ENCODE results near the gene THOC2. TPM values are rescaled to one million over a fixed set of nuclear protein-coding genes. Genes with fewer than 3 reads are reported as not detected.

The THOC2 gene
- total RNA-seq, 3 donors from 2014 or later (not counting 1 experiment from before 2014, with no cell fraction given) = 86.9 to 114 (median 90.3) TPM

- Mint-ChIP-seq H3K27ac (no peak overlapping the region), H3K27me3 (ENCODE audit: low read depth in 2 of 2) (no peaks in the 10 kb centered on the region), H3K36me3 (no peaks in the 10 kb centered on the region), H3K4me1 (no peaks in the 10 kb centered on the region), H3K9me3 (no peaks in the 10 kb centered on the region), H3K4me3 (no peak overlapping the region)
- 80% methylated on average over 1 of the region's 2 CpGs for WGBS (ENCODE audit: insufficient coverage)
- intact Hi-C loops (cut with micrococcal nuclease) = no loop called here
- Histone ChIP-seq H3K27me3 (ENCODE audit: control insufficient read depth, insufficient read depth, low read length) (no peaks in the 10 kb centered on the region), H3K36me3 (ENCODE audit: control insufficient read depth, insufficient read depth, low read length) (no peaks in the 10 kb centered on the region), H3K4me1 (ENCODE audit: control insufficient read depth, insufficient read depth, low read length) (no peaks in the 10 kb centered on the region), H3K27ac (ENCODE audit: low read length) (no peak overlapping the region), H3K9me3 (ENCODE audit: control insufficient read depth, insufficient read depth, low read length) (no peaks in the 10 kb centered on the region), H3K4me3 (ENCODE audit: low read length) (no peak overlapping the region)
- no peak for DNase-seq
- TF ChIP-seq CTCF (IDR thresholded peaks at IDR 0.05) = no peak
- no peak for ATAC-seq
Measured at GRCh38 chrX:123749643-123750042, 16.8 kb upstream of the THOC2 start.

GRCh38 chrX:123745511-123745910, 12.7 kb upstream of the THOC2 start:
- TF ChIP-seq CTCF (IDR thresholded peaks at IDR 0.05) = no peak
- H3K4me1 Mint-ChIP-seq = no peaks in the 10 kb centered on the region
- intact Hi-C loops (cut with micrococcal nuclease) = no loop called here
- H3K27me3 ChIP-seq (ENCODE audit: control insufficient read depth, insufficient read depth, low read length) = no peaks in the 10 kb centered on the region
- H3K36me3 Mint-ChIP-seq = no peaks in the 10 kb centered on the region
- H3K9me3 Mint-ChIP-seq = no peaks in the 10 kb centered on the region
- no peak overlapping the region for H3K27ac ChIP-seq (ENCODE audit: low read length)
- no peak overlapping the region for H3K4me3 ChIP-seq (ENCODE audit: low read length)
- H3K4me3 Mint-ChIP-seq = no peak overlapping the region
- no peaks in the 10 kb centered on the region for H3K36me3 ChIP-seq (ENCODE audit: control insufficient read depth, insufficient read depth, low read length)
- DNase-seq = no peak
- no peak for ATAC-seq
- H3K27ac Mint-ChIP-seq = no peak overlapping the region
- H3K4me1 ChIP-seq (ENCODE audit: control insufficient read depth, insufficient read depth, low read length) = no peaks in the 10 kb centered on the region
- 100% methylated on average over 2 of the region's 3 CpGs for WGBS (ENCODE audit: insufficient coverage)
- H3K9me3 ChIP-seq (ENCODE audit: control insufficient read depth, insufficient read depth, low read length) = no peaks in the 10 kb centered on the region
- peaks cover 0 to 2% of the 10 kb centered on the region in 2 donors for H3K27me3 Mint-ChIP-seq (ENCODE audit: low read depth in 2 of 2)

GRCh38 chrX:123743312-123743711, 10.5 kb upstream of the THOC2 start:
- TF ChIP-seq CTCF (IDR thresholded peaks at IDR 0.05) = no peak
- Mint-ChIP-seq H3K36me3 (no peaks in the 10 kb centered on the region), H3K27me3 (ENCODE audit: low read depth in 2 of 2) (peaks cover 0 to 2% of the 10 kb centered on the region in 2 donors), H3K4me1 (no peaks in the 10 kb centered on the region), H3K4me3 (no peak overlapping the region), H3K27ac (no peak overlapping the region), H3K9me3 (no peaks in the 10 kb centered on the region)
- Histone ChIP-seq H3K4me1 (ENCODE audit: control insufficient read depth, insufficient read depth, low read length) (no peaks in the 10 kb centered on the region), H3K4me3 (ENCODE audit: low read length) (no peak overlapping the region), H3K9me3 (ENCODE audit: control insufficient read depth, insufficient read depth, low read length) (no peaks in the 10 kb centered on the region), H3K36me3 (ENCODE audit: control insufficient read depth, insufficient read depth, low read length) (no peaks in the 10 kb centered on the region), H3K27ac (ENCODE audit: low read length) (no peak overlapping the region), H3K27me3 (ENCODE audit: control insufficient read depth, insufficient read depth, low read length) (no peaks in the 10 kb centered on the region)
- WGBS (ENCODE audit: insufficient coverage) = no CpG with 5 or more reads among the region's 1 CpG
- intact Hi-C loops (cut with micrococcal nuclease) = no loop called here
- DNase-seq (no peak), ATAC-seq (no peak)

GRCh38 chrX:123742440-123742839, 9.6 kb upstream of the THOC2 start:
- H3K27me3 ChIP-seq (ENCODE audit: control insufficient read depth, insufficient read depth, low read length) = no peaks in the 10 kb centered on the region
- Mint-ChIP-seq H3K4me3 (no peak overlapping the region), H3K36me3 (no peaks in the 10 kb centered on the region), H3K9me3 (no peaks in the 10 kb centered on the region), H3K27me3 (ENCODE audit: low read depth in 2 of 2) (peaks cover 0 to 2% of the 10 kb centered on the region in 2 donors), H3K27ac (no peak overlapping the region), H3K4me1 (no peaks in the 10 kb centered on the region)
- no peaks in the 10 kb centered on the region for H3K9me3 ChIP-seq (ENCODE audit: control insufficient read depth, insufficient read depth, low read length)
- no peak for TF ChIP-seq CTCF (IDR thresholded peaks at IDR 0.05)
- no peak overlapping the region for H3K27ac ChIP-seq (ENCODE audit: low read length)
- ATAC-seq (no peak), DNase-seq (no peak)
- WGBS (ENCODE audit: insufficient coverage) = 80% methylated on average over 1 of the region's 1 CpG
- H3K4me1 ChIP-seq (ENCODE audit: control insufficient read depth, insufficient read depth, low read length) = no peaks in the 10 kb centered on the region
- H3K36me3 ChIP-seq (ENCODE audit: control insufficient read depth, insufficient read depth, low read length) = no peaks in the 10 kb centered on the region
- H3K4me3 ChIP-seq (ENCODE audit: low read length) = no peak overlapping the region
- intact Hi-C loops (cut with micrococcal nuclease) = no loop called here
